Activated gamma-delta T cell treated with Interleukin-2 at 50 U/mL for 16 hours (primary cell): ENCODE data around the gene VPS39.

Experiments
- DNase-seq: peaks from one replicate; pipeline ENCODE4 v3.0.0-alpha.2; 2020

The VPS39 gene

DNA sequence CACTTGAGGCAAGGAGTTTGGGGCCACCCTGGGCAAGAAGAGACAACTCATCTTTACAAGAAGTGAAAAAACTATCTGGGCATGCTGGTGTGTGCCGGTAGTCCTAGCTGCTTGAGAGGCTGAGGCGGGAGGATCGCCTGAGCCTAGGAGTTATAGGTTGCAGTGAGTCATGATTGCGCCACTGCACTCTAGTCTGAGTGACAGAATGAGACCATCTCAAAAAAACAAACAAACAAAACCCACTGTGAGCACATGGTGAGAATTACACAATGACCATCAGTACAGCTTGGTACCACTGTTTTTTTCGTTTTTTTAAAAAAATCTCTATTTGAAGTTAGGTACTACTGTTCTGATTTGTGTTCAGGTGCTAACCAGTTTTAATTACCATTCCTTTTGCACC, 13.6 kb downstream of the VPS39 start:
- DNase-seq, result no peak

DNA sequence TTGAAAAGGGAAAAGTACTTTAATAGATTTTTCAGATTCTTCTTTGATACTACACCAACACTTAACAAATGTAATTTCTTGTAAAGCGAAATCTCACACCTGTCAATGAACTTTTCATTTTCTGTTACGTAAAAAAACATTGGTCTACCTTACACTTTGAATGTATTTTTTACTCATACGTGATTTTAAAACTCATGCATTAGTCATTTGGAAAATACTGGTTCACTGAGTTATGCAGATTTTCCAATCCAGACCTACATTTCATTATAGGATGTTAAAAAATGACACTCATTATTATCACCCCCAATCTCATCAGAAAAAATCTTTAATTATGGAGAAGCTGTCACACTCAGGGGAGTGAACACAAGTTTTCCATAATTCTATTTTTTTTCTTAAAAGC, 14.7 kb downstream of the VPS39 start:
- DNase-seq, result no peak

DNA sequence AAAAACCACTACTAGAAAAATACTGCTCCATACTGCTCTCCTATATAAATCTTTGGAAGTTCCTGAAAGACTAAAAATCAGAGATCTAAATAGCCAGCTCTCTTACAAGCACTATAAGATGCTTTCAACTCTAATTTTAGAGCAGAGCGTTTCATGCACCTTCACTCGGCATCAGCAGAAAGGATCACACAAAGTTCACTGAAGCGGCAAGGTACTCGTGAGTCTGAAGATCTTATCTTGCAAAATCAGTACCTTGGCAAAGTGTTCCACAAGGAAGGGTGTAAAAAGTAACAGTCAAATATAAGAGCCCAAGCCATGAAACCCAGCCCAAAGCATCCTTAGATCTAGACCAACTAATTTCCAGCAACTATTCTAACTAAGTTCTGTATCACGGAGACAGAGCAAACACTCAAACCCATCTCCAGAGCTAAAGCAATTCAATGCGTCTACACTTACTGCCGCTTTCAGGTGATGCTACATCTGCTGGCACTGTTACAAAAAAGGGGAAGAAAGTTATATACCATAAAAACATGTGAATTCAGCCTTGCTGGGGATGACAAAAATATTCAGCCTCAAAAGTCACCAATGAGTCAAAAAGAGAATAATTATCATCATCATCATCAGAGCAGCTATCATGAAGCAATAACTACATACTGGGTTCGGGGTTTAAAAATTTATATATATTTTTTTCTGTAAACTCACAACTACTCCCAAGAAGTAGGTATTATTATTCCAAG, 16.3 kb downstream of the VPS39 start:
- no peak for DNase-seq

DNA sequence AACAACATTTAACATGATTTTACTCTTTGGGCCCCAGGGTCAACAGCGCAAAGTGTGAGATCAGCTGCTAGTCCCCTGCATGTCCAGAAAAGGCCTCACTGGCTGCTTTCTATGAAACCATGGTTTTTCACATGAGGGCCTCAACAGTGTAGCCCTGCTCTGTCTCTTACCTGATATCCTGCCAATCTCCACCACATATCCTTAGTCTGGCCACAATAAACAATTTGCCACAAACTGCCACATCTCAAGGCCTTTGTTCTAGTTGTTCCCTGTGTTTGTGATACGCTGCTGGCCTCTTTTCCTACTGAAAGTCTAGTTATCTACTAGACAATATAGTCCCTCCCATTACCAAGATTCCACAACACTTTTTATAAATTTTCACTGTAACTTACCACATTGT, 17.7 kb downstream of the VPS39 start:
- DNase-seq, result no peak

DNA sequence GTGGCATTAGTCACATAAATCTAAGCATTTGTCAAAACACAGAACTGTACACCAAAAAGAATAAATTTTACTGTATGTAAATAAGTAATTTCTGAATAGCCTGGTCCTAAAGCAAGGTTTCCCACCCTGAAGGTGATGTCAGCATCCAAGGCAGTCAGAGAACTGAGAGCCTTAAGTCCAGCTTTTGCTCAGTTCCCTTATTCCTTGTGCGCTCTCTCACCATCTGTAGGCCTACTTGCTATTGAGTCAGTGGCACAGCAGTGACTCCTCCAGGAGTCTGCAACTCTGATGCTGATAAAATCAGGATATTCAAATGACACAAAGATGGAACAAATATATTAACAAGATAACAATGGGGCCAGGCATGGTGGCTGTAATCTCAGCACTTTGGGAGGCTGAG, 22.3 kb downstream of the VPS39 start:
- DNase-seq, result no peak

- DNase-seq, result no peak
Observed at GRCh38 chr15:42184736-42185135, 23.4 kb downstream of the VPS39 start.

- no peak for DNase-seq
Observed at GRCh38 chr15:42184296-42184695, 23.8 kb downstream of the VPS39 start.

DNA sequence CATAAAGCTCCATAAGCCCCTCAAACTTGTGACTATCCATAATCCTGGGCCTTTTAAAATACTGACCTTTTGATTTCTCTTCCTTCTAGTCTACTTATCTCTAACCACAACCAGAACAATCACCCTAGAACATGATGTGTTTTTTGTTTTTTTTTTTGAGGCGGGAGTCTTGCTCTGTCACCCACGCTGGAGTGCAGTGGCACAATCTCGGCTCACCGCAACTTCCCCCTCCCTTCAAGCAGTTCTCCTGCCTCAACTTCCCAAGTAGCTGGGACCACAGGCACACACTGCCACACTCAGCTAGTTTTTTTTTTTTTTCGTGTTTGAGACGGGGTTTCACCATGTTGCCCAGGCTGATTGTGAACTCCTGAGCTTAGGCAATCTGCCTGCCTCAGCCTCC, 25.1 kb downstream of the VPS39 start:
- no peak for DNase-seq

DNA sequence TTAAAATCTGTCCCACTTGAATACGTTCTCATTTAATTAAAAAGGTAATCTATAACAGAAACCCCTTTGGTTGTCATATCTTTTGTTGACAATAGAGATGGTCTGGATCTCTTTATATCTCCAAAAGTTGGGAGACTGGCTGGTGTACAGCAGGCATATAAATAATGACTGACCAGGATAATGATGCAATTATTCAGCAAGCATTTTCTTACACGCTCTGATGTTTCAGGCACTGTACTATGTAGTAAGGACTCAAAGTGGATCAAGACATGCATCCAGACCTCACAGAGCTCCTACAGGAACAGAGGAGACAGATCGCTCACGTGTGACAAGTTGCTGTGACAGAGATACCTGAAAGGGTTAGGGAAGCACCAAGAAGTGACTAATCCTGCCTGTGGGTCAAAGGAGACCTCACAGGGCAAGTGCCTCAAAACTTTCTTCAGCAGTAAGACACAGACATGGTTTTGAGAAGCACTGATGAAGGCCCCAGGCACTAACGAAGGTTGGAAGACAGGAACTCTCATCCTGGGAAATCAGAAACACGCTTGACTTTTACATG, 25.7 kb downstream of the VPS39 start:
- DNase-seq, result no peak

GRCh38 chr15:42178056-42178455, 30.0 kb downstream of the VPS39 start:
- no peak for DNase-seq

DNA sequence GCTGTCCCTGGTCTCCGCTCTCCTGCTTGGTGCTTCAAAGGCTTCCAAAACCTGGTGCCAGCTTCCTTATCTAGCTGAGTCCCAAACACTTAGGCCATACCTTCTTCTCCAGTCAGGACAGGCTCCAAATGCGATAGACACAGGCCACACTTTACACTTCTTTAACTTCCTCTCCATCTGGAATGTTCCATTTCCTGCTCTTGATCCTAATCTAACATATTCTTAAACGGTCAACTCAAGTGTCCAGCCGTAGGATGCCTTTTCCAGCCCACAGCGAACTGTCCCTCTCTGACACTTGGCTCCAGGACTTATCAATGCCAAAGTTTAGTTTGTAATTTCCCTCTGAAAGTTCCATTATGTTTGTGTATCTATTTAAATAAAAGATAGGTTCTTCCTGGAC, 32.4 kb downstream of the VPS39 start:
- DNase-seq, result no peak

- DNase-seq, result no peak
Observed at GRCh38 chr15:42172475-42172874, 35.6 kb downstream of the VPS39 start.

- no peak for DNase-seq
Observed at GRCh38 chr15:42171795-42172194, 36.3 kb downstream of the VPS39 start.

- DNase-seq, result no peak
Observed at GRCh38 chr15:42171122-42171521, 37.0 kb downstream of the VPS39 start.

DNA sequence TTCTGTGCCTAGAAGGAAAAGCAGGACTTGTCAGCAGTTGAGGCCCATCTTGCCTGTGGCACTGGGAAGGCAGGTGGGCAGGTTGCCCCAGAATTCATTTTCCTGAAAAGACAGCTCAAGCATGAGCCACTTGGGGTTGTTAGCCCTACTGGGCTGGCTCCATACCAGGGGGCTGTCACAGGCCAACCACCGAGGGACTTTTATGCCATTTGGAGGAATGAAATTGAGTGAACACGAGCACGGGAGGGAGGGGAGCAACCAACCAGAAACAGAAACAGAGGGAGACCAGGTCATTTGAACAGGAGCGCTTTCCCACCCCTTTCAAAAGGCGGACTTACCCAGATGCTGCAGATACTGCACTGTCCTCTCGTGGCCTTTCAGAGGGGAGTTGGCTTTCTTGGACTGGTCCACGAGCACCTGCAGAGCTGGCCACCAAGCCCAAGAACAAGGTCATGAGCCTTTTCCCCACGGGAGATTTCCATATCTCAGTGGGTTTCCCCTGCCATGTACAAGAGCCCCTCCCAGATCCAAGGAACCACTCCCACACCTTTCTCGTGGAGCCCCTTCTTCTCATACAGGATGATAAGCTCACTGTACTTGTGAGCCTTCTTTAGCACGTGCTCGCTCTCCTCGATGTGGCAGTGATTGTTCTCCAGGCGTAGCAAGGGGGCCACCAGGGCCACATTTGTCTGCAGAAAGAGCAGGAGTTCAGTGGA, 41.7 kb downstream of the VPS39 start:
- no peak for DNase-seq

DNA sequence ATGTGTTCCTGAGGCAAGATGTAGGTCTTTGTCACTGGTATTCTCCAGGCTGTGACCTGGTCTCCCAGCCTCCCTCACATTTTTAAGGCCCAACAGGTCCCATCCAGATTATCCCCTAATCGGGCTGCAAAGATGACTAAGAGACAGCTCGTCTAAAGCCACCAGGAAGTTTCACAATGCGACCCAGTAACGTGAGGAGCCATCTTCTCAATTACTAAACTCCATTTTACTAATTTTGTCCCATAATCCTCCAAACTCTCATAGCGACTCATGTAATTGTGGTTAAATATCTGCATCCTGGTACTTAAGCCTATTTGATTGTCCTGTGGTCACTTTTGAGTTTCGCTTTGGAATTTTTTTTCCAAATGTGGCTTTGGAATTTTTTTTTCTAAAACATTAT, 43.0 kb downstream of the VPS39 start:
- DNase-seq, result no peak

DNA sequence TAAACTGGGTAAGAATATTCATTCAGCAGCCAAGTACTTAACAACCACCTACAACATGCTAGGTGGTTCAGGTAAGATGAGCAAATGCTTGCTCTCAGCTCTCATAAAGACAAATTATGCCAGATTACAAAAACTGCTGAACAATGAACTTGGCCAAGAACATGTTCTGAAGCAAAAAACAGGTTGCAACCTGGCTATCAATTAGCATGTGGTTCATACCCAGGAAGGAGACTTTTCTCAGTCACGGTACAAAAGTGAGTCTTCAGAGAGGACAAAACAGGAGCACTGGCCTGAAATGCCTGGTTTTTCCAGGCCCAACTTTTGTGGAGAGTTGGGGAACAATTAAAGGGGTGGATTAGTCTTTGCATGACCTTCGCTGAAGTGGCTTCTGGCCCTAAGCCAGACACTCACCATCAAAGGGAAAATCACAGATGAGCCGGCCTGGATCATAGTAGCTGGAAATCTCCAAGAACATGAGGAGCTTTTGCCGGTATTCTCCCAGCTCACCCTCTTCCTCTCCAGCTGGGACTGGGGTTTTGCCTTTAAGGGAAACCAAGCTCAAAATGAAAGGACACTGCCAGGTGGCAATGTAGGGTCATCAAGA, 44.1 kb downstream of the VPS39 start:
- no peak for DNase-seq

DNA sequence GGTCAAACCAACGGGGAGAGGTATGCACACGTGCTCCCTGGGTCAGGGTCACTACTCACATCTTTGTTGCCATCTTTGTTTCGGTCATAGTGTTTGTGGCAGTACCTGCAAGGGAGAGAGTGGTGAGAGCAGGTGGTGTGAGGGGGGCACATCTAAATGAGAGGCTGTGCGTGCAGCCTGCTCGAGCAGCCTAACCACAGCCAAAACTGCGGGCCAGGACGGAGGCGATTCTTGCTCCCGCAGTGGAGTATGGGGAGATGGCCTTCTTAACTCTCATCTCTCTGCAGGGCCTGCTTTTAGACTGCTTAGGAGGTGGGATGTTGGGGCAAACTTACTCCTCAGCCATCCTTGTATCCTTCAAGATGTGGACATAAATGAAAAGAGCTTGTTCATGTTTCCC, 44.8 kb downstream of the VPS39 start:
- no peak for DNase-seq

GRCh38 chr15:42160136-42160535, 48.0 kb downstream of the VPS39 start:
- DNase-seq, result no peak

GRCh38 chr15:42159381-42160015, 48.6 kb downstream of the VPS39 start:
- no peak for DNase-seq

DNA sequence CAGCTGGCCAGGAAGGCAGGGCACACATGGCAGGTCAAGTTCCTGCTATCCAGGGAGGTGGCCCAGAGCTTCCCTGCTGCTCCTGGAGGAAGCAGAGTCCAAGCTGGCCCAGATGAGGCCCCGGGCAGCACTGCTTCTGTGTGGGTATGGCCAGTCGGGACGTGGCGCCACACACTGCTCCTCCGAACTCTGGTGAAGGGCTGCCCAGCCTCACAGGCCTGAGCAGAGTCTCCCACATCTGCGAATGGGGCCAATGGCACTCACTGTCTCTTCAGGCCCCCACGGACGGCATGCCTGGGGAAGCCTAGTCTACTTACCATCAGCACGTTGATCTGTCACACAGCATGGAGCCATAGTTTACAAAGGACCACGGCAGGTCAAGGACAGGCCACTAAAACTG, 49.2 kb downstream of the VPS39 start:
- no peak for DNase-seq

- no peak for DNase-seq
Observed at GRCh38 chr15:42157981-42158765, 49.9 kb downstream of the VPS39 start.

GRCh38 chr15:42157381-42157780, 50.7 kb downstream of the VPS39 start:
- DNase-seq, result no peak
